Activated CD4-positive, alpha-beta T cell treated with anti-CD3 and anti-CD28 coated beads, Interleukin-2, amount 50 U/mL, for 16 hours (primary cell): Measurements from ENCODE around the gene RFXANK.
"Not testable (repeated sequence)": the region's sequence is repeated elsewhere in the genome, so short reads cannot be mapped to it uniquely, and the experiment has no call there.

Experiments
- DNase-seq: peaks from one replicate; pipeline ENCODE4 v3.0.0-alpha.2; 2020

Gene RFXANK, protein sequence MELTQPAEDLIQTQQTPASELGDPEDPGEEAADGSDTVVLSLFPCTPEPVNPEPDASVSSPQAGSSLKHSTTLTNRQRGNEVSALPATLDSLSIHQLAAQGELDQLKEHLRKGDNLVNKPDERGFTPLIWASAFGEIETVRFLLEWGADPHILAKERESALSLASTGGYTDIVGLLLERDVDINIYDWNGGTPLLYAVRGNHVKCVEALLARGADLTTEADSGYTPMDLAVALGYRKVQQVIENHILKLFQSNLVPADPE

DNA sequence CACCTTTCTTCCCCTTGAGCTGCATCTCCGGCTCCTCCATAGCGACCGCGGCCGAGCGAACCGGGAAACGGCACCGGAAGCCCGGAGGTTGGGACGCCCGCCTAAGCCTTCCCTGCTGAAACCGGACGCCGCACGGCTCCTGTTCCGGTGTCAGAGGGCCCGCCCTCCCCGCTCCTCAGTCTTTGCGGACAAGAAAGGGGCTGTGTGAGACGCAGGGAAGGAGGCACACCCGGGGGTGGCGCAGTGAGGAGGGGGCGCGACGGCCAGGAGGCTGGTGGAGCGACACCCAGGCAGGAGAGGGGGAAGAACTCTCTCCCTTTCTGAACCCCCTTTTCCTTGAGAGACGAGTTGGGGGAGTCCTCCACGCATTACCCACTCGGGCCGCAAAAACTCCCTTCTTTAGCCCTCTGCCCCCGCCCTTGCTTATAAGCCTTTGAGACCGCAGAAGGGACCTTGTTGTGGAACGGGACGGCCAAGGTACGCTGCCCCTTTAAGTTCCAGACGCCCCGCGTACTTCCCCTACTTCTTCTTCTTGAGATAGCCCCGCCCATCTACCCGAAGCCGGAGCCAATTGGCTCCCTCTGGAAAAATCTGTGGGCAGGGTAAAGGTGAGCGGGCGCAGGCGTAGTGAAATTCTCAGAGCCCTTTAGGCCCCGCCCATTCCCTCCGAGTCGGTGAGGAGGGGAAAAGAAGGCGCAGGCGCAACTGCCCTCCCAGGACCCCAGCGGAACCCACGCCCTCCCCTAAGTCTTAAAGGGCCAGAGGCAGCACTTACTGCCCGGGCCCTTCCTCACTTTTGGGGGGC is at the start of gene RFXANK, which contains the start of gene BORCS8:
Gene RFXANK (plus strand): TSS at position 181 of the 805 bp plus-strand sequence. CDS start 1,689 bp downstream, outside the sequence.
Gene BORCS8 (minus strand): TSS at position 75 of the 805 bp plus-strand sequence. CDS start 35 bp downstream, at position 40.
- peak; percentile 100 for DNase-seq

DNA sequence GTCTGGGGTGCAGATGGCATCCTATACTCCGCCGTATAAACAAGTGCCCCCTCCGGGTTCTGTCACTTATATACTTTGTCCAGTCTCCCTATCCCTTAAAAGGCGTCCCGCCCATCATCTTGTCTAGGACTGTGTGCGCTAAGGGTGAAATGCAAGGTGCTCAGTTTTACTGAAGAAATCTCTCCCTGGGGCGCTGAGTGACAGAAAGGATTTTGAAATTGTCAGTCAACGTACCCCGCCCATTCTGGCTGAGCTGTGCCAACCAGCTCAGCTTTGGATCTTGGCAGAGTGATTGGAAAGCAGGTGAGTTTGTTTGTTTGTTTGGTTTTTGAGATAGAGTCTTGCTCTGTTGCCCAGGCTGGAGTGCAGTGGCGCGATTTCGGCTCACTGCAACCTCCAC is 49.7 kb upstream of the RFXANK start:
- DNase-seq = no peak

DNA sequence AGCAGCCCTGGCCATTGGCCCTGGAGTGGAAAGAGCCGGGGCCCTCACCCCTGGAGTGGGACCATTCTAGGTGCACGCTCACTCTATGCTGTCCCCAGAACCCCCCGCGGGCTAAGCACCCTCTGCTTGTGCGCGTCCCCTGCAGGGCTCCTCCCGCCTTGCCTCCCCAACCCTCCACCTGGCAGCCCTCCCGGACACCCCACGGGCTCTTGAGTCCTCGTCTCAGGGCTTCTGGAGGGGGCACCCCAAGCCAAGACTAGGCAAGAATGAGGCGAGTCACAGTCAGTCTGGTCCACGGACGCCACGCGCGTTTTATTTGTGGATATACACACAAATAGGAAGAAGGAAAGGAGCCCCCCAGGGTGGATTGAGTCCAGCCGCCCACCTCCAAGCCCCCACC is 46.8 kb upstream of the RFXANK start:
- no peak for DNase-seq

DNA sequence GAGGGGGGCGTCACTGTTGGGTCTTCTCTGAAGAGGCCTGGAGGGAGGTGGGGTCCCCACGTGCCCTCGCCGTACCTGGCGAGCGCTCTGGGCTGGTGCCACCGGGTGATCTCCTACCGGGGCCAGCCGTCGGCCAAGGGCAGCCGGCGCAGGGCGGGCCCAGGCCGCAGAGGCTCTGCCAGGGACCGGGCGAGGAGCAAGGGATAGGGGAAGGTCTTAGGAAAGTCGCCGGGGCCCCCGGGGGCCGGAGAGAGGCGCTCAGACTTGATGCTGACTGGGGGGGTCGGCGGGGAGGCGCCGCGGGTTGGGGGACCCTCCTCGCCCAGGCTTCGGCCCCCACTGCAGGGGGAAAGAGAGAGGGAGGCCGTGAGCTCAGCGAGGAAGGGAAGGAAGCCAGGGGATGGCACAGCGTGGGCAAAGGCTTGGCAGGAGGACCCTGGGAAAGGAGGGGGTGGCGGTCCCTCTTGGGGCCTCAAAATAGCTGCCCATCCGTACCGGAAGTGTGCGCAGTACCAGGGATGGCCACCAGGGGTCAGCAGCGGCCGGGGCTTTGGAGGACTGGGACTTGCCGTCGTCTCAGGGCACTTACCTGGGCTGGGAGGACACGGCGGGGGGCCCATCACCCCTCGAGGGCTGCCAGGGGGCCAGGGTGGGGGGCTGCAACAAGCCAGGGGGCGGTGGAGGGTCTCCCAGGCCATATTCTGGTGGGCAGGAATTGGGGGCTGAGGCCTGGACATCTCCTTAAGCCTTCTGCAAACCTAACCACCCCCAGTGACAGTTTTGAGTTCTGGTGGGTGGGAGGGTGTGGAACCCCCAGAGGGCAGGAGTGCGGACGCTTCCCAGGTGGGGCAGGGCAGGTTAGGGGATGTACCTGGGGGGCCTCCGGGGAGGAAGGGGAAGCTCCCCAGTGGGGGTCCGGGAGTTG is 46.1 kb upstream of the RFXANK start:
- peak; percentile 85 for DNase-seq

DNA sequence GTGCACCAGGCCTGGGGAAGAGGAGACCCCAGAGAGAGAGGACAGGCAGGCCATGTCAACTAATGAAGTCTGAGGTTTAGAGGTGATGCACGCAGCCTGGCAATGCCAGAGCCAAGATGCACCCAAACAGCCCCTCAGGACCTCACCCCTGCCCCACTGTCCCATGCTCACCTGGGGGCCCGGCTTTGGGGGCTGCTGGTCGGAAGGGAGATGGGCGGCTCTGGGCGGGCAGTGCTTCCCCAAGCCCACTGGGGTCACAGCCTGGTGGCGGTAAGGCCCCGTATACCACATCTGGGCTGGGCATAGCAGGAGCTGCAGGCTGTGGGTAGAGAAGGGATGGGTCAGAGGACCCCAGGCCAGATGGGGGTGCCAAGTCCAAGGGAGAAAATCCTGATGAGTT is 45.2 kb upstream of the RFXANK start:
- no peak for DNase-seq

DNA sequence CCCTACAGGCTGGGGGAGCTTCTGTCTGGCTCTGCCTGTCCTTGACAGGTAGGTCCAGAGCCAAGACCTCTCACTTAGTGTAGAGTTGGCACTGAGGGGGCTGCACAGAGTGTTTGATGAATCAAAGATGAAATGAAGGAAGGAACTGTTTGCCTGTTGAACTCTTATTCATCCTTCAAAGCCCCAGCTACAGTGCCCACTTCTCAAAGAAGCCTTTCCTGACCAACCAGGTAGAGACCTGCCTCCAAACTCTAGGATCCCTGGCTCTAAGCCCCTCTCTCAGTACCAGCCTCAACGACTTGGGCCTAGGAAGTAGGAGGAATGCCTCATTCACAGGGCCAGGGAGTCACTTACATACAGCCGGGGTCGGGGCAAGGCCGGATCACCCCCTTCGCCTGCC is 44.7 kb upstream of the RFXANK start:
- DNase-seq = no peak

DNA sequence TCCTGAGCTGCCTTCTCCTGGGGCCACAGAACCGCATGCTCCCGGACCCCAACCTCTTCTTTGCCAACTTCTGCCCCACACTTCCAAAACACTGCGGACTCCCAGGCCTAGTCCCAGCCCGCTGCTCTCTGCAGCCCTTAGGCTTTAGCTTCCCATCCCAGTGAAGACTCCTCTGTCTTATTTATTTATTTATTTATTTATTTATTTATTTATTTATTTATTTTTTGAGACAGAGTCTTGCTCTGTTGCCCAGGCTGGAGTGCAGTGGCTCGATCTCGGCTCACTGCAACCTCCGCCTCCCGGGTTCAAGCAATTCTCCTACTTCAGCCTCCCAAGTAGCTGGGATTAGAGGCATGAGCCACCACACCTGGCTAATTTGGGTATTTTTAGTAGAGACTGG is 43.6 kb upstream of the RFXANK start:
- DNase-seq = not testable (repeated sequence)

DNA sequence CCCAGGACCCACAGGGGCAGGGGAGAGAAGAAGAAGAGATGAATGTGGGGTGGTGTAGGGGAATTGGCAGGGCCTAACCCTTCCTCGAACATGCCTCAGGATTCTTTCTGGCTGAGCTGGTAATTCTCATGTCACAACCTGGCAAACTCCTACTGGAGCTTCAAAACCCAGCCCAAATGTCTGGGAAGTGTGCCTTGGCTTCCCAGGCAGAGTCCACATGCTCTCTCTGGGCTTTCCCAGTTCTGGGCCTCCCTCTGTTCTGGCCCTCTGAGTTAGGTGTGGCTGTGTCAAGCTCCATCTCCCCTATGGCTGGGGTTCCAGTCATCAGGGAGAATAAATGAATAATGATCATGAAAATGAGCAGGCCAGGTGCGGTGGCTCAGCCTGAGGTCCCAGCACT is 42.6 kb upstream of the RFXANK start:
- no peak for DNase-seq

DNA sequence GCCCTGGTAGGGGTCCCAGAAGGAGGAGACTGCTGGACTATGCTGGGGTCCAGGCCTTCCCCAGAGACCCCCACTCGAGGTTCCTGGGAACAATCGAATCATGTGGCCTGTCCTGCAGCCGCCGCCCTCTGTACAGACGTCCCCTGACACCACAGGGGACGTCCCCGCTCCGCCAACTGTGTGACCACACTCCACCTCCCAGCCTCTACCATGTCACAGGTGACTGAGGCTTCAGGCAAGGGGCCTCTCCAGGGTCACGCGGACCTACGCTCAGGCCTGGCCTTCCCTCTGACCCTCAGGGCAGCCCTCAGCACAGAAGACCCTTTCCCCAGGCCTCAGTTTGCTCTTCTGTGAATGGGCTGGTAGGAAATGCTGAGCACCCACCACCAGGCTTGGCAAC is 40.6 kb upstream of the RFXANK start:
- no peak for DNase-seq

DNA sequence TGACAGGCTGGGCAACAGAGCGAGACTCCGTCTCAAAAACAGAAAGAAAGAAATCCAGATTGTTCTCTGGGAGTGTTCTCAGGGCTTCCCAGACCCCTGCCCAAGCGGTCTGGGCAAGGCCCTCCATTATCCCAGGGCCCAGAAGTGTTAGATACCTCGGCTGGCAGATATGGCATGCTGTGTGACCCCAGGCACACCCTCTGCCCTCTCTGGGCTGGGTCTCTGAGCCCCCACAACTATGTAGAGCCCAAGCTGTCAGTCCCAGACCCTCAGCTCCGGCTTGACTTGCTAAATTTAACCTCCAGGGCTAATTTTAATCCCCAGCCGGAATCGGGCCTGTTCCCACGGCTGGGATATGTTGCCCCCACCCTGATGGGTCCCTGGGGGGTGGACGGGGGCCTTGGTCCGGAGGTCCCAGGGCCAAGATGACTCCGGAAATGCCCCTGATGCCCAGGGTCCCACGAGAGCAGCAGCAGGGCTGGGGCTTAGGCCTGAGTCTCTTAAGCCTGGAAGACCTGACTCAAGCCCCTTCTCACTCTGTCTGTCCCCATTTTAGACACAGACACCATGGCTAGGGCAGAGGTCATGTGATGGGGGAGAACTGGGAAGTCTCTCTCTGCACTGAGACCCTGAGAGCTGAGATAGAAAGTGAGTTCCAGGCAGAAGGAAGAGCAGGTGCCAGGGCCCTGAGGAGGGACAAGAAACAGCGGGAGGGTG is 39.2 kb upstream of the RFXANK start:
- no peak for DNase-seq

DNA sequence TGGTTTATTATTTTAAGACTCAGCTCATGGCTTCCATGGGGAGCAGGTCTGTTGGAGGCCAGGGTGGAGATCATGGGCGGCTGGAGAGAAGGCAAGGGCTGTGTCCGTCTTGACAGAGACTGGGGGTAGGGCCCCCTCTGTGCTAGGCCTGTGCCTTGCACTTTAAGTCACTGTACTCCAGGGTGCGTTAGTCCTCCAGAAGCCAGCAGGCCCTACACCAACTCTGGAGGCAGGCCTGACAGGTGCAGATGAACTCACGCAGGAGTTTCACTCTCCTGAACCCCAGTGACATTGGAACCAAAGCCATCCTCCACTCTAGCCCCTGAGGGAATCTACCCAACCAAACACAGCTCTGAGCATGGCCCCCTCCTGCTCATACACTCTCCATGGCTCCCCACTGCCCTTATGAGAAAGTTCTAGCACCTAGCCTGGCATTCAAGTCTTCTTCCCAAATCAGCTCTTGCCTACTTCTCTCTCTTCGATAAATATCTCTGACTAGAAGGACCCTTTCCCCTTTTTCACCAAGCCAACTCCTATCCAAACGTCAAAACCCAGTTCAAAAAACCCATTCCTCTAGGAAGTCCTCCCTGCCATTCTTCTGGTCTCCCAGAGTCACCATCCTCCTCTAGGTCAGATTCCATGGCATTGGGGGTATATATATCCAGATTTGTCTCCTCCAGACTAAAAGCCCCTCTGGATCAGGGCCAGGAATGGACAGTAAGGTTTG is 37.1 kb upstream of the RFXANK start:
- DNase-seq = no peak

DNA sequence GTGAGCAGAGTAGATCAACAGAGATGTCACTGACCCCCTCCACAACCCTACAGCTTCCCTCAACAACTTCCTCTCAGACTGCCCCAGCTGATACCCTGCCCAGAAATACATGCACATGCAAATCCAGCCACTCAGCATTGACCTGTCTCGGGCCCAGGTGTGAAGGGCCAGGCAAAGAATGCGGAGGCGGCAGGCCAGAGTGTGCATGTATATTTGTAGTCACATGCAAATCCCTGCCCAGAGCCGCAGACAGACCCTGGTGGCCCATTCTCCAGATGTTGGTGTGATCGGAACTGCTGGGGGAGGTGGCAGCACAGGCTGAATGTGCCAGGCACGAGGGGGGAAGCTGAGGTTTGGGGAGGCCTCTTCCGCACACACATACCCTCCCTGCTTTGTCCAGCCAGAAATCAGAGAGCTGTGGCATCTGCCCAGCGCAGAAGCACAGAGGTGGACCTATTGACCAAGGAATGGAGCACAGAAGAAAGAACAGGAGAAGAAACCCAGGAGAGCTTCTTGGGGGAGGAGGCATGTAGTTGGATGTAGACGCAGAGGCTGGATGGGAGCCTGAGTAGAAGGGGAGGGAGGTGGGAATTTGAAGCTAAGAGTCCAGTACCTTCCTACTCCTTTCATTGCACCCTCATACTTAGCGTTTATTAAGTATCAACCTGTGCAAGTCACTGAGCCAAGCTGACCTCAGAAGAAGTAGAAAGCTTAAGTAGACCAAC is 36.4 kb upstream of the RFXANK start:
- DNase-seq = no peak

DNA sequence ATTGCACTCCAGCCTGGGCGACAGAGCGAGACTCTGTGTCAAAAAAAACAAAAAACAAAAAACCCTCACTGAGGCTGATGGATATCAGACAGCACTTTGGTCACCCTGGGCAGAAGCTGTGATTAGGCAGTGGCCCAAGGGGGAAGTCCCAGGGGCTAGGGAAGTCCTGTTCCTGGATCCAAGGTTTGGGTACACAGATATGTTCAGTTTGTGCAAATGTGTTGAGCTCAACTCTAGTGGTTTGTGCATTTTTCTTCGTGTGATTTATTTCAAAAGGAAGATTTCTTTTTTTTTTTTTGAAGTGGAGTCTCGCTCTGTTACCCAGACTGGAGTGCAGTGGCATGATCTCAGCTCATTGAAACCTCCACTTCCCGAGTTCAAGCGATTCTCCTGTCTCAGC is 34.2 kb upstream of the RFXANK start:
- no peak for DNase-seq

DNA sequence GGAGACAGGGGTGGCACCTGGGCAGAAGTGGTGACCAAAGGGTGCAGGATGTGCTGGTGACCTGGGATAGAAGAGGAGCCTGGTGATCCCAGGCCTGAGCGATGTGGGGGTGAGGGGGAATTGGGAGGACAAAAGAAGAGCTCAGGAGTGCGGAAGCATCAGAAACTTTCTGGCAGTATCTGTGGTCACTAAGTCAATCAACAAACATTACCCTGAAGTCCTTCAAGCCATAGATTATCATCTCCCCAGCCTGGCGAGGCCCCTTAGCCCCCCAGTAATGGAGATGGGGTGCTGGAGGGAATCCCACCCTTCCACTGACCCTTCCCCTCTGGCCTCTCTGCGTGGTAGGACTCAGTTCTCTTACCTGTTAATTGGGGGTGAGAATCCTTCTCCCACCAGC is 32.5 kb upstream of the RFXANK start:
- DNase-seq = no peak

DNA sequence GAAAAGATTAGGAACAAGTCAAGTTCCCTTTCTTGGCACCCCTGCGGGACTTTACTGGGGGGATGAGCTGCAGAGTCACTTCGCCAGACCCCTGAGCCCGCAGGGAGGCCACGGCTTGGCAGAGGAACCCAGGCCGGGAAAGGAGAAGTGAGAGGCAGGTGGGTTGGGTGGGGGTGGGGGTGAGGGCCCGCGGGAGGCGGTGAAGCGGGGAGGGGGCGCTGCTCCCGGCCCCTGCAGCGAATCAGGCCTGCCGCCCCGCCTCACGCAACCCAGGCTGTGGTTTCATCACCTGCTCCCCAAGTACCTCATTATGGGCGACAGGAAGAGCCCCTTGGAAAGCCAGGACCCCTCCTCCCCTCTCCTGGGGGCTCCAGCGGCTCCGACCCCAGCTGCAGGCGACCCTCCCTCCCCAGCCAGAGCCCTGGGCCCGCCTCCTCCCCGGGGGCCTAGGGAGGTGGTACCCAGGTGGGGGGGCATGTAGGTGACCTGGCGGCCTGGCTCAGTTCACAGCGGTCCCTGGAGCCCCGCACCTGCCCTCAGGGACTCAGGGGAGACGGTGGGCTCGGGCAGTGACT is 31.5 kb upstream of the RFXANK start:
- no peak for DNase-seq

DNA sequence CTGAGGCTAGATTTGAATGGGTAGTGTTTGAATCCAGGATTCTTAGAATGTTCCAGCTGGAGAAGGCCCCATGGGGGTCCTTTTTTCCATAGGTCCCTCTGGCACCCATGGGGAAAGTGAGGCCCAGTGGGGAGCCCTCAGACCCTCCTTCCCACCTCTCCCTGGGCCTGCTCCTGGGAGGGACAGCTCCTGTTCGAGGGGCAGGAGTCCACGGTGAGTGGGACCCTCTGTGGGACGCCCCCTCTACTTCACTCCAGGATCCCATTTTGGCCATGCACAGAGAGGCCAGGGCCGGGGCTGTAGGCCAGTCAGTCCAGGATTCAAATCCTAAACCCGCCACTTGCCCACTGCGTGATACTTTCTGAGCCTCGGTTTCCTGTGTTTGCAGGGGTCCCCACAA is 29.6 kb upstream of the RFXANK start:
- DNase-seq = no peak

DNA sequence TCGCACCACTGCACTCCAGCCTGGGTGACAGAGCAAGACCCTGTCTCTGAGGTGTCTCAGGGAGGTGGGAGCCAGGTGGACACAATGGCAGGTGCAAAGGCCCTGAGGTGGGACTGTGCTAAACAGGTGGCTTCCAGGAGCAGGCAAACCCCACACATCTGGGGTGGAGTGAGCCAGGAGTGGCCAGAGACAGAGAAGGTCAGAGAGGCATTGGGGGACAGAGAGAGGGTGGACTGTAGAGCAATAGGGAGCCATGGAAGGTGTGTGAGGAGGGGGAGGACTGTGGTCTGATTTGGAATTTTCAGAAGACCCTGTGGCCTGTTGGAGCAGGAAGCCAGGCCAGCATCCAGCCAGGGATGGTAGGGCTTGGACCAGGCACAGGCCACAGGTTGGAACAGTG is 26.7 kb upstream of the RFXANK start:
- DNase-seq = no peak

DNA sequence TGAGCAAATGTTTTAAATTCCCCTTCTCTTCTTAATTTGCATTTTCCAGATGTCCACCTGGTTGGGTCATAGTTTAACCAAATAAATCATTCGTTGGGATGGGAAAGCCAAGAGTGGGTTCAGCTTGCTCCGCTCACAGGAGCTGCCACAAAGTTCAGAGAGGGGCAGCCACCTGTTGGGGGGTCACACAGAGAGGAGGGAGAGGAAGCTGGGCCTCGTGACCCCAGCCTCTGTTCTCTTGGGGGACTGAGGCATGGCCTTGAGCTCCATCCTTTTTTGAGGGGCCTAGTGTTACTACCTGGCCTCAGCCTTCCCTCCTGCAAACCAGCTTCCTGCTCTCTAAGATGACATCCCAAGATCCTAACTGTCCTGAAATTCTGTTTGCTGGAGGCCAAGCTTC is 24.4 kb upstream of the RFXANK start:
- DNase-seq = no peak

DNA sequence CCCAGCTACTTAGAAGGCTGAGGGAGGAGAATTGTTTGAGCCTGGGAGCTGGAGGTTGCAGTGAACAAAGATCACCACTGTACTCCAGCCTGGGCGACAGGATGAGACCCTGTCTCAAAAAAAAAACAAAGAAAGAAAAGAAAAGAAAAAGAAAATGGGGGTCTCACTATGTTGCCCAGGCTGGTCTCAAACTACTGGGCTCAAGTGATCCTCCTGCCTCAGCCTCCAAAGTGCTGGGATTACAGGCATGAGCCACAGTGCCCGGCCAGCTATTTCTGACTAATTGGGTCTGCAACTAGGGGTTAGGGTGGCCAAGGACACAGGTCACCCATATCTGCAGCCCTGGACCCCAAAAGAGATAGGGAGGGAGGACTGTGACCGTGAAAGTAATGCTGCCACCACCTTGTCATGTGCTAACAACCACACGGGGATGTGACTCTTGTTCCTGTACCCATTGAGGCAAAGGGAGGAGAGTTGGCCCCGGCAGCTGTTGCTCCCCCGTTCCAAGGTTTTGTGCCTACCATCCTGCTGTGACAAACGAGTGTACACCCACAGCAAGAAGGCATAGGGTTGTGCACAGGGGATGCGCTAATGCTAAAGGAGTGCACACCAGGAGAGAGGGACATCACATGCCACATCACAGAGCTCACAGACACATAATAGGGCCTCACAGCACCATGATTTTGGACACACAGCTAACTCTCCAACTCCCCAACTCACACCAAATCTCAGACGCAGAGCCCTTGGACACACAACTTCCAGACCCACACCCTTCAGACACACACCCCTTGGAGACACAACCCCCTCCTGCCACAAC is 22.6 kb upstream of the RFXANK start:
- DNase-seq = no peak
